GM19023 (cell line): ENCODE measurements around the gene FBXO31.

Experiments
- ATAC-seq: cut with Tn5 transposase; IDR thresholded peaks from one replicate; pipeline ENCODE4 v1.9.1; 2021; ENCODE audit warnings: mild to moderate bottlenecking, moderate library complexity; ENCODE audit not compliant: unreplicated experiment

Gene FBXO31

DNA sequence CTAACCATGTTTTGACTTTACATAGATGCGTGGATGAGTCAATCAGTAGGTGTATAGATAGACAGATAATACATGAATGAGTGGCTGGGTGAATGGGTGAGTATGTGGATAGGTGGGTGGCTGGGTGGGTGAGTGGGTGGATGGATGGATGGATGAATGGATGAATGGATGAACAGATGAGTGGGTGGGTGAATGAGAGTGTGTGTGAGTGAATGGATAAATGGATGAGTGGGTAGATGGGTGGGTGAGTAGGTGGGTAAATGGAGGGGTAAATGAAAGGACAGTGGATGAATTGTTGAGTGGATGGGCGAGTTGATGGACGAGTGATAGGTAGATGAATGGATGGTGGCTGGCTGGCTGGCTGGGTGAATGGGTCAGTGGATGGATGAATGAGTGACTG lies 89.6 kb downstream of the FBXO31 start:
- ATAC-seq: no peak

DNA sequence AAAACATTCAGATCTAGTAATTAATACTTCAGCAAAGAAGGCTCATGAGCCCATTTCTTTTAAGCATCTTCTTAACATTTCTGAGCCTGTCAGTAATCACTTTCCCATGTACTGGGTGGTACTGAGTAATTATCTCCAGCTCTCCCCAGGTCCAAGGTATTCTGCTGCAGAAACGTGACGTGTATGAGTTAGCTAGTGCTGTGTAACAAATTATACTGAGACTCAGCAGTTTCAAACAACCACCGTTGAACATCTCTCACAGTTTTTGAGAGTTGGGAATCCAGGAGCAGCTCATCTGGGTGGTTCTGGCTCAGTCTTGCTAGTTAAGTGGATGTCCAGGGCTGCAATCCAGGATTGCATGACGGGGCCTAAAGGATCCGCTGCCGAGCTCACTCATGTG lies 91.6 kb downstream of the FBXO31 start:
- ATAC-seq: no peak

DNA sequence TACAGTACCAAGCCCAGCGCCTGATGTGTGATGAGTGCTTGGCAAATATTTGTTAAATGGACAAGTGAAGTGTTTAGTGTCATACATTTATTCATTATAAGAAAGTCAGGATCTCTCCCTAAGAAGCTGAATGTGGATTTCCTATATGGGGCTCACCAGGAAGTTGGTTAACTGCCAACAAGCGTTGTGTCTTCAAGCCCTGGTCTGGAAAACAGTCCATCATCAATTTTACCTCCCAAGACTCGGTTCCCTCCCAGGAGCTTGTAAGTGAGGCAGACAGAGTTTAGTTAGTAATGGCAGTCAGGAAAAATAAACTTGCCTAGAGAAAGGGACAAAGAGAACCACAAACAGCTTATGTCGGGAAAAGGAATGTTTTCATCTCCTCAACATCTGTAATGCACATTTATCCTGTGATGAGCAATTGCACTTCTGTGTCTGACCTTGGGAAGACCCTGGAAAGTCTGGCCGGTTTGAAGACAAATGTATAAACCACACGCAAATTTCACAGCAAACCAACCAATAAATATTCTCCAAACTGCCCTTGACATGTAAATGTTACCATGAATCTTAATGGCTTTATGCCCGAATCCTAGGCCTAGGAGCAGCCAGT lies 94.7 kb downstream of the FBXO31 start:
- no peak for ATAC-seq

DNA sequence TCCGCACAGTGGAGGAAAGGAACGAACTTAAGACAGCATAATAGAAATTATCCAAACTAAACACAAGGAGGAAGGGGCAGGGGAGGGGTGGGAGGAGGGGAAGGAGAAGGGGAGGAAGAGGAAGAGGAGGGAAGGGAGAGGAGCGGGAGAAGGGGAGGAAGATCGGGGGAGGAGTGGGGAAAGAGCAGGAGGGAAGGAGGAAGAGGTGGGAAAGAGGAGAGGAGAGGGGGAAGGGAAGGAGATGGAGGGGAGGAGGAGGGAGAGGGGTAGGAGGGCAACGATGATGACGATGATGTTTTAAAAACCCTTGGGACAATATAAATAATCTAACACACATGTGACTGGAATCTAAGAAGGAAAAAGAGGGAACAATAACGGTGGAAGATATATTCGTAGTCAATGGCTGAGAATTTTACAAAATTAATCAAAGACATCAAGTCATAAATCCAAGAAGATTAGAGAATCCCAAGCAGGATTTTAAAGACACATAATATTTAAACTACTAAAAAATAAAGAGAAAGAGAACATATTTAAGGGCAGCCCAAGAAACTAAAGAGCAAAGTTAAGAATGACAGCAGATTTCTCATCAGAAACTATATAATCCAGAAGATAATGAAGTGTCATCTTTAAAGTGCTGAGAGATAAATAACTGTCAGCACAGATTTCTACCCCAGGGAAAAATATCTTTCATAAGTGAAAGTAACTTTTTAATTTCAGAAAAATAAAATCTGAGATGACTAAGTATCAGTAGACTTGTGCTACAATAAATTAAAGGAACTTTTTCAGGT lies 96.5 kb downstream of the FBXO31 start:
- ATAC-seq: no peak

DNA sequence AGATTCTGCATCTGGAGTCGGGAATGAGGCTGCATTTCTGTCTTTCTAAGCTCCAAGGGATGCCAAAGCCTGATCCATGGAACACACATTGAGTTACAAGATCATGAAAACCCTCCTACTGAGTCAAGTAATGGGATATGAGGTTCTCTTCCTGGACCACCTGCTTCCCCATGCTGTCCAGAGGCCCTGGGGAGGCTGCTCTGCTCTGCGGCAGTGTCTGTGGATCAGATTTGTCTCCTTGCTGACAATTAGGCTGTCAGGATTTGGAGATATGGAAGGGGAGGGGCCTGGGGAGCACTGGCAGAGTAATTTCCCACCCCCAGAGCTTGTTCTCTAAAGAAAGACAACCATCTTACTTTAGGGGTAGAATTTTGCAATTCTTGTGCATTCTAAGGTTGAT lies 99.4 kb downstream of the FBXO31 start:
- ATAC-seq: no peak

DNA sequence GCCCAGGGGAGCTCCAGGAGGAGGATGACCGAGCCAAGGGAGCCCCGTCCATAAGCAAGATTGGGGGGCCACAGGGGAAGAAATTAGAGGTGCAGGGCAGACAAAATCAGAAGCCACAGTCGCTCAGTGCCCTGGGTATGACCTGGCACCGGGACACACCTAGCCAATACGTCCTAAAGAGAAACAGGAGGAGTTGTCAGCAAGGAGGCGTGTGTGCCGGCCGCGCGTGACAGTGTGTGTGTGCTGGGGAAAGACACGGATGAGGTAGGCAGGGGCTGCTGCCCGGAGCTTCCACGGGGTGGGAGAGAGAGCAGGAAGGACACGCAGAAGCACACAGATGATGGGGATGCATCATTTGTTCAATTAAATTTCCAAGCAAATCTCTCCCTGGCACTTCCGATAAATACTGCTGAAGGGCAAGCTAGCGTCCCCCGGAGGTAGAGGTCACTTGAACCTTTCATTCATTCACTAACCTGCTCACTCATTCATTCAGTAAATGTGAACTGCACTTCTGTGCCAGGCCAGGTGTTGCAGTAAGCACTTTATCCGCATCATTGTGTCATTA lies 104.4 kb downstream of the FBXO31 start:
- no peak for ATAC-seq

DNA sequence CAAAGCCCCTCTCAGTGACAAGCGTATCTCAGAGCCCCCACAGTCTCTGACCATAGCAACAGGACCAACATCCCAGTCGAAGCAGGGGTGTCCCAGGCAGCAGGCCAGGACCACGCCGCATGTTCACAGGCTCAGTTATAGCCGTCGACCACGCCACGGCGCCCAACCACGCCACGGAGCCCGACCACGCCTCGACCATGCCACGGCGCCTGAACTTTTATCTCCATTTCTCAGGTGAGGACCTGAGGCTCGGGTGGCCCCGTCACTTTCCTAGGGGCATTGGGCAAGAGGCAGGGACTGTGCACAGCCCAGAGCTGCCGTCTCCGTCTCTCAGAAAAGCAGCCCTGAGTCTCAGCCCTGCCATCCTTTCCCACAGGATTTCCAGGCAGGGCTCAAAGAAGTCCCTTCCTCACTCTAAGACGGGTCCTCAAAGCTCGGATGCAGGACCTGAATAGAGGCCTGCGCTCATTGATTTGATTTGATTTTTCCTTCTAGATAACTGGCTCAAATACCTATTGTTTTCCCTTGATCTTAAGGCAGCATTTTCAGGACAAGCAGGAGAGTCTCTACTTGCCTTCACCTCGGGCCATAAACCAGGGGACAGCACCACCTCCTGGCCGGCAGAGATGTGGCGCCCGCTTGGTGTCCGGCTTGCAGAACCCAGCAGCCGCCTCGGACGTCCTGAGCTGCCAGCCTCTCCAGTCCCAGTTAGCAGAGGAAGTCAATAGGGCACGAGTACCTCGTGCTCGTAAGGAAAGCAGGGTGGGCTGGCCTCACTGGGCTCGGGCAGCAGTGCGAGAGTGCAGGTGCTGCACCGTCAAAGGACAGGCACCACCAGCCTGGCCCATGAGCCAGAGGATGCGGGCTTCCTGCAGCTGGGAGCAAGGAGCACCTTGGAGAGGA lies 105.1 kb downstream of the FBXO31 start:
- ATAC-seq: no peak
